Skeletal muscle satellite cell (primary cell): Measurements from ENCODE around the gene CLPSL2.

ENCODE experiments used
- H3K27me3 ChIP-seq: 2 replicates; pipeline ENCODE4 v1.7.0; 2013; ENCODE audit warnings: low read length; ENCODE audit not compliant: control insufficient read depth, insufficient read depth
- H3K36me3 ChIP-seq: 2 replicates; pipeline ENCODE4 v1.7.0; 2013; ENCODE audit warnings: mild to moderate bottlenecking, control low read depth, low read length; ENCODE audit not compliant: insufficient read depth
- H3K4me1 ChIP-seq: 2 replicates; pipeline ENCODE4 v1.7.0; 2013; ENCODE audit warnings: low read length; ENCODE audit not compliant: control insufficient read depth, insufficient read depth
- H3K4me2 ChIP-seq: 2 replicates; pipeline ENCODE4 v1.7.0; 2013; ENCODE audit warnings: mild to moderate bottlenecking, low read length
- H3K4me3 ChIP-seq: 2 replicates; pipeline ENCODE4 v1.7.0; 2013; ENCODE audit warnings: low read length
- H3K9ac ChIP-seq: 2 replicates; pipeline ENCODE4 v1.7.0; 2013; ENCODE audit warnings: mild to moderate bottlenecking, low read depth, low read length, moderate library complexity
- H3K9me3 ChIP-seq: replicated peaks from 2 replicates; pipeline ENCODE4 v1.7.0; 2013; ENCODE audit warnings: mild to moderate bottlenecking, control low read depth, low read length

Gene CLPSL2

GRCh38 chr6:35823601-35824000, 47.2 kb downstream of the CLPSL2 start:
- Histone ChIP-seq H3K27me3 (peaks cover 5% of the 10 kb centered on the region), H3K4me2 (no peak overlapping the region), H3K9me3 (no peaks in the 10 kb centered on the region), H3K4me3 (no peak overlapping the region), H3K9ac (no peak overlapping the region), H3K4me1 (no peaks in the 10 kb centered on the region), H3K36me3 (no peaks in the 10 kb centered on the region)

DNA sequence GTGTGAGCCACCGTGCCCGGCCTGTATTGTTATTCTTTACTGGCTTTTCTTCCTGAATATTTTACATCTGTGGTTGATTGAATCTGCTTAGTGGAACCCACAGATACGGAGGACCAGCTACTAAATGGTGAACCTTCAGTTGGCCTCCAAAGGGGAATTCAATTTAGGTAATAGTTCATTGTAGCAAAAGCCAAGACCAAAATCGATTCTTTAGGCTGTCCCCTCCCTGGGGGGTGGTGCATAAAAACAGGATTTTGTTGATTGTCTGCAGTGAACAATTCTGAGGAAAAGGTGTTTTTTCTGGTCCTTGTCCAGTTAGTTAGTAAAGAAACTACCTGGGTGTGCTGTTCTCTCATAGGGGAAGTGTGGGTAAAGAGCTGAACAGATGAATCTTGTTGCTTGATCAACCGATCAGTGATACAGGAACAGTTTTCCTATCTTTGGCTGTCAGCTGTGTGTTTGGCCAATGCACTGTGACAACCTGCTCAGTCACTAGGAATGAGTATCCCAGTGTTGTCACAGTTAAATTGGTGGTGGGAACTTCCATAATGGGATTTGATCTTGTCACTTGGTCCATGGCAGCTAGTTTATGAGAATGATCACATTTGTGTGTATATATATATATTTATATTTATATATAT, 48.3 kb downstream of the CLPSL2 start:
- Histone ChIP-seq H3K9me3 (no peaks in the 10 kb centered on the region), H3K4me2 (no peak overlapping the region), H3K4me1 (no peaks in the 10 kb centered on the region), H3K9ac (no peak overlapping the region), H3K4me3 (no peak overlapping the region), H3K27me3 (no peaks in the 10 kb centered on the region), H3K36me3 (no peaks in the 10 kb centered on the region)
